KBM-7 (cell line): ENCODE measurements around the gene SORBS1.
A peak's percentile ranks its signal among the peaks of the same experiment; 100 is the strongest.

ENCODE experiments used
- DNase-seq: peaks from one replicate; pipeline ENCODE4 v3.0.0-alpha.2; 2015
- in situ Hi-C: fragments of 300-500 bp; cut with MboI; formaldehyde crosslinking; loops from 2 replicates; pipeline ENCODE4 v1.14.3; 2020; ENCODE audit warnings: low sequenced_read_pairs, low pct_unique_long_range_greater_than_20kb, mixed read lengths

The SORBS1 gene

GRCh38 chr10:95544783-95545500, 16.2 kb downstream of the SORBS1 start:
- DNase-seq, result no peak

GRCh38 chr10:95543459-95543858, 17.7 kb downstream of the SORBS1 start:
- in situ Hi-C loops, result no loop called here

More at GRCh38 chr10:95544783-95545500, 16.2 kb downstream of the SORBS1 start:
- in situ Hi-C loops, result no loop called here

GRCh38 chr10:95542761-95543160, 18.4 kb downstream of the SORBS1 start:
- in situ Hi-C loops, result no loop called here
- DNase-seq, result no peak

More at GRCh38 chr10:95543459-95543858, 17.7 kb downstream of the SORBS1 start:
- DNase-seq, result no peak

GRCh38 chr10:95542330-95542729, 18.8 kb downstream of the SORBS1 start:
- in situ Hi-C loops, result no loop called here

GRCh38 chr10:95540514-95541052, 20.6 kb downstream of the SORBS1 start:
- no peak for DNase-seq
- in situ Hi-C loops, result no loop called here

More at GRCh38 chr10:95542330-95542729, 18.8 kb downstream of the SORBS1 start:
- DNase-seq, result no peak

- in situ Hi-C loops, result no loop called here
- no peak for DNase-seq
Measured at GRCh38 chr10:95539560-95540284, 21.4 kb downstream of the SORBS1 start.

GRCh38 chr10:95538412-95538811, 22.8 kb downstream of the SORBS1 start:
- in situ Hi-C loops, result no loop called here
- DNase-seq, result no peak

- in situ Hi-C loops, result no loop called here
- no peak for DNase-seq
Measured at GRCh38 chr10:95537542-95537927, 23.6 kb downstream of the SORBS1 start.

GRCh38 chr10:95536894-95537541, 24.2 kb downstream of the SORBS1 start:
- in situ Hi-C loops, result no loop called here
- DNase-seq, result no peak

GRCh38 chr10:95536017-95536416, 25.2 kb downstream of the SORBS1 start:
- DNase-seq, result no peak
- in situ Hi-C loops, result no loop called here

GRCh38 chr10:95535526-95535925, 25.6 kb downstream of the SORBS1 start:
- no peak for DNase-seq
- in situ Hi-C loops, result no loop called here

- in situ Hi-C loops, result no loop called here
Measured at GRCh38 chr10:95533590-95533989, 27.6 kb downstream of the SORBS1 start.

GRCh38 chr10:95532536-95532935, 28.6 kb downstream of the SORBS1 start:
- in situ Hi-C loops, result no loop called here

More at GRCh38 chr10:95533590-95533989, 27.6 kb downstream of the SORBS1 start:
- no peak for DNase-seq

GRCh38 chr10:95531994-95532399, 29.2 kb downstream of the SORBS1 start:
- in situ Hi-C loops, result no loop called here

More at GRCh38 chr10:95532536-95532935, 28.6 kb downstream of the SORBS1 start:
- DNase-seq, result no peak

GRCh38 chr10:95531058-95531809, 29.9 kb downstream of the SORBS1 start:
- peak; percentile 28 for DNase-seq
- in situ Hi-C loops, result no loop called here

More at GRCh38 chr10:95531994-95532399, 29.2 kb downstream of the SORBS1 start:
- DNase-seq, result peak; percentile 91

GRCh38 chr10:95530561-95530960, 30.6 kb downstream of the SORBS1 start:
- in situ Hi-C loops, result no loop called here
- no peak for DNase-seq

- in situ Hi-C loops, result no loop called here
- DNase-seq, result no peak
Measured at GRCh38 chr10:95530029-95530428, 31.1 kb downstream of the SORBS1 start.

- in situ Hi-C loops, result no loop called here
- DNase-seq, result no peak
Measured at GRCh38 chr10:95526044-95526443, 35.1 kb downstream of the SORBS1 start.

- no peak for DNase-seq
Measured at GRCh38 chr10:95525033-95525418, 36.1 kb downstream of the SORBS1 start.

More at GRCh38 chr10:95525033-95525418, 36.1 kb downstream of the SORBS1 start:
- in situ Hi-C loops, result no loop called here
